Progenitor cell of endocrine pancreas (in vitro differentiated cells): ENCODE results near the gene RPS6KB1. TPM values are rescaled to one million over a fixed set of nuclear protein-coding genes. Genes with fewer than 3 reads are reported as not detected.

Experiments
- DNase-seq: peaks from one replicate; pipeline ENCODE4 v3.0.0; 2021; ENCODE audit warnings: low spot score; ENCODE audit not compliant: unreplicated experiment
- H3K27ac Mint-ChIP-seq: 2 replicates; pipeline ENCODE4 v1.8.0; 2021; ENCODE audit warnings: mild to moderate bottlenecking, moderate library complexity, mixed read lengths
- H3K27me3 Mint-ChIP-seq: 2 replicates; pipeline ENCODE4 v1.8.0; 2021; ENCODE audit warnings: mixed read lengths
- H3K36me3 Mint-ChIP-seq: 2 replicates; pipeline ENCODE4 v1.8.0; 2022; ENCODE audit warnings: mixed read lengths; ENCODE audit not compliant: insufficient read depth
- H3K4me1 Mint-ChIP-seq: 2 replicates; pipeline ENCODE4 v1.8.0; 2021; ENCODE audit warnings: low read depth, mixed read lengths
- H3K4me3 Mint-ChIP-seq: 2 replicates; pipeline ENCODE4 v1.8.0; 2021; ENCODE audit warnings: low read depth, mild to moderate bottlenecking, moderate library complexity, mixed read lengths
- H3K9me3 Mint-ChIP-seq: 2 replicates; pipeline ENCODE4 v1.8.0; 2021; ENCODE audit warnings: low read depth, mixed read lengths
- total RNA-seq: library from RNA; stranded (reverse); gene quantifications from 2 replicates; pipeline ENCODE4 v1.2.1, GENCODE V29; 2021
- TF ChIP-seq, protein P1 (sequence below): fragments of 200-600 bp; sonication (generic); IDR thresholded peaks from one replicate; pipeline ENCODE4 v1.5.0; 2021; ENCODE audit warnings: antibody characterized with exemption, mild to moderate bottlenecking; ENCODE audit not compliant: unreplicated experiment

The RPS6KB1 gene
- total RNA-seq, 1 donor from 2014 or later = 48.9 TPM

DNA sequence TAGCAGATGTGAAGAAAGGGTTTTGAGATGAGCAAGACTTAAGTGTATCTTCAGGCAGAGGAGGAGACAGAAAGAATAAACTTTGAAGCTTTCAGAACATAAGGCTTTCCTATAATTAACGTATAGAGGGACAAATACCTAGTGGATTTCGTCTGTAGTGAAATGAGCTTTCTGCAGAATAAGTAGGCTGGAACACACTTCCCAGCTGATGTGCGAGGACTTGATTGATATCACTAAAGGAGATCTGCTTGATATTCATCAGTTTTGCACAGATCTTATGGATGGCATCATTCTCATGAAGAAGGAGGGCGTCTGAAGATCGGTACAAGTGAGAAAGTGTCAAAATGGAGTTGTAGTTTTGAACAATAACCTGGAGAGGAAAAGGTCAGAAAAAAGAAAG, 15.0 kb upstream of the RPS6KB1 start:
- peaks cover 17% of the 10 kb centered on the region for H3K36me3 Mint-ChIP-seq
- no peaks in the 10 kb centered on the region for H3K27me3 Mint-ChIP-seq
- DNase-seq = no peak
- H3K4me1 Mint-ChIP-seq = no peaks in the 10 kb centered on the region
- no peaks in the 10 kb centered on the region for H3K9me3 Mint-ChIP-seq
- TF ChIP-seq, protein P1, sequence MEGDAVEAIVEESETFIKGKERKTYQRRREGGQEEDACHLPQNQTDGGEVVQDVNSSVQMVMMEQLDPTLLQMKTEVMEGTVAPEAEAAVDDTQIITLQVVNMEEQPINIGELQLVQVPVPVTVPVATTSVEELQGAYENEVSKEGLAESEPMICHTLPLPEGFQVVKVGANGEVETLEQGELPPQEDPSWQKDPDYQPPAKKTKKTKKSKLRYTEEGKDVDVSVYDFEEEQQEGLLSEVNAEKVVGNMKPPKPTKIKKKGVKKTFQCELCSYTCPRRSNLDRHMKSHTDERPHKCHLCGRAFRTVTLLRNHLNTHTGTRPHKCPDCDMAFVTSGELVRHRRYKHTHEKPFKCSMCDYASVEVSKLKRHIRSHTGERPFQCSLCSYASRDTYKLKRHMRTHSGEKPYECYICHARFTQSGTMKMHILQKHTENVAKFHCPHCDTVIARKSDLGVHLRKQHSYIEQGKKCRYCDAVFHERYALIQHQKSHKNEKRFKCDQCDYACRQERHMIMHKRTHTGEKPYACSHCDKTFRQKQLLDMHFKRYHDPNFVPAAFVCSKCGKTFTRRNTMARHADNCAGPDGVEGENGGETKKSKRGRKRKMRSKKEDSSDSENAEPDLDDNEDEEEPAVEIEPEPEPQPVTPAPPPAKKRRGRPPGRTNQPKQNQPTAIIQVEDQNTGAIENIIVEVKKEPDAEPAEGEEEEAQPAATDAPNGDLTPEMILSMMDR = no peak
- no peak overlapping the region for H3K27ac Mint-ChIP-seq
- H3K4me3 Mint-ChIP-seq = no peak overlapping the region

- DNase-seq = no peak
- no peak overlapping the region for H3K27ac Mint-ChIP-seq
- H3K36me3 Mint-ChIP-seq = peaks cover 17% of the 10 kb centered on the region
- H3K9me3 Mint-ChIP-seq = no peaks in the 10 kb centered on the region
- no peaks in the 10 kb centered on the region for H3K27me3 Mint-ChIP-seq
- H3K4me3 Mint-ChIP-seq = no peak overlapping the region
- no peaks in the 10 kb centered on the region for H3K4me1 Mint-ChIP-seq
- TF ChIP-seq, protein P1 = no peak
These were observed 14.3 kb upstream of the RPS6KB1 start for GRCh38 chr17:59878624-59879023.

DNA sequence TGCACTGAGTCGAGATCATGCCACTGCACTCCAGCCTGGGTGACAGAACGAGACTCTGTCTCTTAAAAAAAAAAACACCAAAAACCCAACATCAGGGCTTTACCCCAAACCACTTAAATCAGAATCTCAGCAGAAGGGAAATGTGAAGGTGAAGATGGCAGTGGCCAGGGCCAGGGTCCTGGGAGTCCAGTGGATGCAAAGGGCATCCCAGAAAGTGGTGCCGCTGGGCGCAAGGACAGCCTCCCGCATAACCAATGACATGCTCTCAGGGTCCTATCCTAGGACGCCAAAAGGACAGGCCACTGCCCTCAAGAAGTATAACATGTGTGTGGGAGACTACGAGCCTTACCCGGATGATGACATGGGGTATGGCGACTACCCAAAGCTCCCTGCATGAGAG, 8.1 kb upstream of the RPS6KB1 start:
- H3K27ac Mint-ChIP-seq = no peak overlapping the region
- TF ChIP-seq, protein P1 = no peak
- no peak overlapping the region for H3K4me3 Mint-ChIP-seq
- no peaks in the 10 kb centered on the region for H3K4me1 Mint-ChIP-seq
- H3K36me3 Mint-ChIP-seq = peaks cover 11% of the 10 kb centered on the region
- H3K9me3 Mint-ChIP-seq = no peaks in the 10 kb centered on the region
- DNase-seq = no peak
- H3K27me3 Mint-ChIP-seq = no peaks in the 10 kb centered on the region

- TF ChIP-seq, protein P1 = no peak
- Mint-ChIP-seq H3K9me3 (no peaks in the 10 kb centered on the region), H3K4me3 (no peak overlapping the region), H3K4me1 (peaks cover 6% of the 10 kb centered on the region), H3K27ac (no peak overlapping the region), H3K36me3 (peaks cover 10% of the 10 kb centered on the region), H3K27me3 (no peaks in the 10 kb centered on the region)
- DNase-seq = no peak
These were observed 4.7 kb upstream of the RPS6KB1 start for GRCh38 chr17:59888145-59888750.

DNA sequence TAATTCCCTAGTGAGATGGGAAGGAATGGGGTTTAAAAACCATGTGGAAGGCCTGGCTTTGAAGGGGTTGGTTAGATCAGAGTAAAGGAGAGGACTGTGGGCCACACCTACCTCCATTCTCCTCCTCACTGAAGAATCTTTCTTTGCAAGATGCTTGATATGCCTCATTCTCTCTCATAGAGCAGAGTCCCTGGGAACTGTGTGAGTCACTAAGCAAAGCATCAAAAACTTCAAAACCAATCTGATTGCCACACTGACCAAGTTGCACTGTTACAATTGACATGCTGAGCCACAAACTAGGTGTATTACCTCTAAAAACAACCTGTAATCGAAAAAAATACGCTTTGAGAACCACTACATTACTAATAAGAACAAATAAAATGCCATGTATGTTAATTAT, 2.2 kb upstream of the RPS6KB1 start:
- DNase-seq = no peak
- H3K36me3 Mint-ChIP-seq = peaks cover 10% of the 10 kb centered on the region
- H3K9me3 Mint-ChIP-seq = no peaks in the 10 kb centered on the region
- peaks cover 20% of the 10 kb centered on the region for H3K4me1 Mint-ChIP-seq
- TF ChIP-seq, protein P1 = no peak
- H3K27ac Mint-ChIP-seq = no peak overlapping the region
- H3K4me3 Mint-ChIP-seq = peak overlapping the region; percentile 12
- no peaks in the 10 kb centered on the region for H3K27me3 Mint-ChIP-seq
